Calu3 (cell line): ENCODE measurements around the gene MB21D2. TPM values are rescaled to one million over a fixed set of nuclear protein-coding genes. Genes with fewer than 3 reads are reported as not detected.

Experiments
- BruUV-seq: library from RNA; stranded (reverse); fragments of 400-500 nt; replicated peaks from 2 replicates; lab custom pipeline; 2021; lab: Mats Ljungman, UMichigan
- CTCF ChIA-PET: fragments of 300-600 bp; sonication (Branson Sonifier 250); formaldehyde crosslinking; loops from one replicate; lab custom pipeline; 2022; ENCODE audit warnings: antibody characterized with exemption; lab: Charles Lee
- DNase-seq: peaks from one replicate; pipeline ENCODE4 v3.0.0; 2022
- H3K27ac Mint-ChIP-seq: one replicate; pipeline ENCODE4 v1.8.0; 2022; ENCODE audit warnings: mixed read lengths; ENCODE audit not compliant: unreplicated experiment
- H3K27me3 Mint-ChIP-seq: one replicate; pipeline ENCODE4 v1.8.0; 2022; ENCODE audit warnings: mixed read lengths; ENCODE audit not compliant: unreplicated experiment
- H3K36me3 Mint-ChIP-seq: one replicate; pipeline ENCODE4 v1.8.0; 2022; ENCODE audit warnings: mild to moderate bottlenecking, moderate library complexity, mixed read lengths; ENCODE audit not compliant: insufficient read depth, unreplicated experiment
- H3K4me1 Mint-ChIP-seq: one replicate; pipeline ENCODE4 v1.8.0; 2022; ENCODE audit warnings: mild to moderate bottlenecking, low read depth, mixed read lengths; ENCODE audit not compliant: unreplicated experiment
- H3K4me3 Mint-ChIP-seq: one replicate; pipeline ENCODE4 v1.8.0; 2022; ENCODE audit warnings: mild to moderate bottlenecking, low read depth, moderate library complexity, mixed read lengths; ENCODE audit not compliant: unreplicated experiment
- H3K9me3 Mint-ChIP-seq: one replicate; pipeline ENCODE4 v1.8.0; 2022; ENCODE audit warnings: low read depth, mixed read lengths; ENCODE audit not compliant: unreplicated experiment
- CTCF ChIP-seq: fragments of 200-600 bp; IDR thresholded peaks from one replicate; pipeline ENCODE4 v1.8.0; 2022; ENCODE audit warnings: antibody characterized with exemption; ENCODE audit not compliant: unreplicated experiment
- intact Hi-C: fragments of 100-400 bp; cut with micrococcal nuclease; formaldehyde crosslinking; loops from one replicate; pipeline ENCODE4 v1.10.0; 2022; ENCODE audit not compliant: unreplicated experiment
- total RNA-seq: library from RNA; stranded (reverse); gene quantifications from 2 replicates; pipeline ENCODE4 v1.2.3, GENCODE V29; 2022

Gene MB21D2
- total RNA-seq, 1 experiment from 2014 or later = 11.9 TPM

GRCh38 chr3:192834428-192834827 lies 83.2 kb downstream of the MB21D2 start:
- no peaks in the 10 kb centered on the region for H3K36me3 Mint-ChIP-seq
- no peak for DNase-seq
- intact Hi-C loops = no loop called here
- TF ChIP-seq CTCF = no peak
- CTCF ChIA-PET = no interaction called here
- peaks cover 15% of the 10 kb centered on the region for H3K4me1 Mint-ChIP-seq
- no TSS peak for BruUV-seq
- H3K27ac Mint-ChIP-seq = no peak overlapping the region
- no peaks in the 10 kb centered on the region for H3K27me3 Mint-ChIP-seq
- H3K9me3 Mint-ChIP-seq = no peaks in the 10 kb centered on the region
- H3K4me3 Mint-ChIP-seq = no peak overlapping the region

GRCh38 chr3:192833177-192833890 lies 84.3 kb downstream of the MB21D2 start:
- H3K4me3 Mint-ChIP-seq = no peak overlapping the region
- intact Hi-C loops = no loop called here
- no peaks in the 10 kb centered on the region for H3K27me3 Mint-ChIP-seq
- BruUV-seq = no TSS peak
- CTCF ChIA-PET = interaction anchor here (0.5 to 0.9 kb wide), 2 partner anchors 10 to 67 kb away, joined by 3 read pairs; no protein-coding TSS in a partner anchor
- H3K27ac Mint-ChIP-seq = no peak overlapping the region
- no peaks in the 10 kb centered on the region for H3K36me3 Mint-ChIP-seq
- no peaks in the 10 kb centered on the region for H3K9me3 Mint-ChIP-seq
- TF ChIP-seq CTCF = no peak
- DNase-seq = no peak
- peaks cover 15% of the 10 kb centered on the region for H3K4me1 Mint-ChIP-seq

- TF ChIP-seq CTCF = no peak
- CTCF ChIA-PET = no interaction called here
- no peaks in the 10 kb centered on the region for H3K36me3 Mint-ChIP-seq
- no peak overlapping the region for H3K4me3 Mint-ChIP-seq
- no TSS peak for BruUV-seq
- H3K27me3 Mint-ChIP-seq = no peaks in the 10 kb centered on the region
- DNase-seq = no peak
- peaks cover 4% of the 10 kb centered on the region for H3K9me3 Mint-ChIP-seq
- peaks cover 15% of the 10 kb centered on the region for H3K4me1 Mint-ChIP-seq
- no peak overlapping the region for H3K27ac Mint-ChIP-seq
- intact Hi-C loops = no loop called here
These were observed 85.8 kb downstream of the MB21D2 start for GRCh38 chr3:192831801-192832347.

GRCh38 chr3:192831111-192831644 lies 86.5 kb downstream of the MB21D2 start:
- no peaks in the 10 kb centered on the region for H3K36me3 Mint-ChIP-seq
- no peak for TF ChIP-seq CTCF
- BruUV-seq = no TSS peak
- H3K4me3 Mint-ChIP-seq = no peak overlapping the region
- no peaks in the 10 kb centered on the region for H3K27me3 Mint-ChIP-seq
- no peak overlapping the region for H3K27ac Mint-ChIP-seq
- peaks cover 15% of the 10 kb centered on the region for H3K4me1 Mint-ChIP-seq
- intact Hi-C loops = no loop called here
- DNase-seq = no peak
- CTCF ChIA-PET = no interaction called here
- H3K9me3 Mint-ChIP-seq = peaks cover 4% of the 10 kb centered on the region
